GM21737 (cell line): ENCODE data around the gene ZSWIM8.
"Not testable (repeated sequence)": the region's sequence is repeated elsewhere in the genome, so short reads cannot be mapped to it uniquely, and the experiment has no call there.

Experiments
- ATAC-seq: cut with Tn5 transposase; IDR thresholded peaks from one replicate; pipeline ENCODE4 v1.9.1; 2021; ENCODE audit warnings: mild to moderate bottlenecking, moderate library complexity; ENCODE audit not compliant: unreplicated experiment

The ZSWIM8 gene

DNA sequence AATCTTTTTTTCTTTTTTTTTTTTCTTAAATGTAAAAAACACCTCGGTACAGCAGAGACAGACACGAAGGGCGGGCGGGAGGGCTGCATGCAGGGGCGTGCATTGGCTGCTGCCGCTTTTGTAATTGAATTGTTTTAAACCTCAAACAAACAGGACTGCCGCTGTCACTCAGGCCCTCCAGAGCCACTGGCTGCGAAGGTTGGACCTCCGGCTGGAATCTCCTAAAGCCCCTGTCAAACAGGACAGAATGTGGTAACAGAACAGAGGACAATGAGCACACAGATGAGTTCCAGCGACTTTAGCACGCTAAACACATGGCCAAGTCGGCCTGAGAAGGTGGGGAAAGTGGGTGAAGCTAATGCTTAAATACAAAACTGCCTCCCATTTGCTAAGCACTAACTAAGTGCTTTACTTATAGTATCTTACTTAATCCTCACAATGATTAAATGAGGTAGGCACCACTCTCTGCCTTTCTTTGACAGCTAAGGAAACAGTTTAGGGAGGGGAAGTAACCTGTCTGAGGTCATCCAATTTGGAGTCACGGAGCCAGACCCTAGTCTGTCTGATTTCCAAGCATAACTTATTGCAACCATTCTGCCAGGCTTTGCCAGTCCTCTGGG is 29.0 kb downstream of the ZSWIM8 start:
- no peak for ATAC-seq

DNA sequence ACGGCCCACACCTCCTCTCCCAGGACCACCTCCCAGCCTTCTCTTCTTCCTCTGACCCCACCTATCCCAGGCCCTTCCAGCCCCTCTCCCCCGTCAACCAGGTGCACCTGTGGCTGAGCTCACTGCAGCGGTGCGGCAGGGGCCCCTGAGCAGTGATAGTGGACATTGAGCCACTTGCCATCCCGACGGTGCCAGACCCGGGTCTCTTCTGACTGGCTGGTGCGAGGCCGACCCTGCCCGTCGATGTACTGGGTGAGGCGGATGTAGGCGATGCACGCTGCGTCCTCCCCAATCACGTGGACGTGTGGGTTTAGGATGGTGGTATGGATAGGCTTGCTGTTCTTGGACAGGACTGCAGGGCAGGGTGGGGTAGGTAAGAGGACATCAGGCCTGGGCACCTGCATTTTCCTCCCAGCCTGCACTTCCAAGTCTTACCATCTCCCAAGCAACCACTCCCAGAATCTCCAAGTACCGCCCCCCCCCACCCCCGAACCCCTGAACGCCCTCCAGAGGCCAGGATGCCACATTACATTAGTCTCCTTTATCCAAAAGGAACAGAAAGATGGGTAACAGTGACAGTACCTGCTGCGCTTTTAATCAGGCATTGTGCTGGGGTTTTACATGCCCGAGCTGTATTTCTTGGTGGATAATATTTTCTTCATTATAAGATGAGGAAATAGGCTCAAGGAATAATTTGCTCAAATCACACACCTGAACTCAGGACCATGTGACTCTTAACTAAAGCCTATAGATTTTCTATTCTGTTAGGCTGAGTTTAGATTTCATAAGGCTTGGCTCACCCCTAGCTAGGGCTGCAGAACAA is 29.7 kb downstream of the ZSWIM8 start:
- ATAC-seq, result no peak

DNA sequence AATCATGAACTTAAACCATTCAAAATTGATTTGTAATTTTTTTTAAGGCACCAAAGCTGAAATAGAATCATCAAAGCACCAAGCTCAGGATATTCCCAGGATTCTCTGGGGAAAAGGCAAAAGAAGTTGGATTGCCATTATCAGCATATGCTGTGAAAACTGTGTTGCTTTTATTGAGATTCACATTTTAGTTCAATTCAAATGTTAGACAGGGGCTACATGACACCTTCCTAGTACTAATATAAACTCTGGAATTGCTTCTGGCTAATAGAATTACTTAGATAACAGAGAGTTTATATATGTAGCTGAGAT is 30.3 kb downstream of the ZSWIM8 start:
- no peak for ATAC-seq

DNA sequence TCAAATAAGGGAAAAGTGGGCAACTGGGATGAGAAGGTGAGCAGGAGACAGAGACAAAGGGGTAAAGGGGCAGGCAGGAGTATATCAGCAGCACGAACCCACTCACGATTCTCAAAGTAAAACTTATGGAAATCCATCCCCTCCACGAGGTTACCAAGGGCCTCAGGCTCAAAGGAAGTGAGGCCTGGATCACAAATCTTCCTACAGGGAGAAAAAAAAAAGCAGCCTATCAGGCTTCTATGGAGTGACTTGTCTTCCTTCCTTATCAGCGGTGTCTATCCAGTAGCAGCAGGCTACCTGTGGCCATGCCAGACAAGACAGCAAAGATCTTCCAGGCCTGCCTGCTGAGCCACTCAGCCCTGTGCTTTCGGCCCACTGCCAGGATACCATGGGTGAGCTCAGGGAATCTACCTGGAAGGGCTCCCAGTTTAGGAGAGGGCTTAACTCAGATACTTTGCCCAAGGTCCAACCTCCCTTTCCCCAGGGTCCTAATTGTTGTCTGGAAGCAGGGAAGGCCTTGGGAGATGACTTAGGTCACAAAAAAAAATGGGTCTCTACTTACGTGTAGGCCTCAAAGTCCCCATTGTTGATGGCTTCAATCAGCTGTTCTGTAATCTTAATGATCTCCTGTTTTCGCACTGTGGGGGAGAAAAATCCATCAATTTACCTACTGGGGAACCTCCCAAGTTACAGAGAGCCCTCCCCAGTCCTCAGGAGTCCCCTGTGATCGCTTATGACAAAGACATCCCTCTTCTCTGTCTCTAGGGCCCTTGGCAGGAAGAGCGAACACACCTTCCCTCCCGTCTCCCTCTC is 31.7 kb downstream of the ZSWIM8 start:
- ATAC-seq, result no peak

DNA sequence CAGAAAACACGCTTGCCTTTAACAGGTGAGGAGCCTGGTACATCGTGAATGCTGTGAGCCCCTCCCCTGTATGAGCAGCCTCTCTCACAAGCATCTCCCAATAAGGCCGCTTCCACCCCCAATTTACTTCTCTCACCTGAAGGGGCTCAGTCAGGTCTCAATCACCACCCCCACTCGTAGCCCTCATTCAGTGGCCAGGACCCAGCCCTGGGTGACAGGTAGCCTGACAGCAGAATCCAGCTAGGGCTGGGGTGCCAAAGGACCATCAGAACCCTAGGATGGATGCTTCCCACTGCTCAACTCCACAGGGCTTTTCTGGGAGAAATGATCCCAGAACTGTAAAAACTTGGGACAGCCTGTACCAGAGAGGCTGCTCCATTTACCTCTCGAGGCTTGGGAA is 32.4 kb downstream of the ZSWIM8 start:
- no peak for ATAC-seq

DNA sequence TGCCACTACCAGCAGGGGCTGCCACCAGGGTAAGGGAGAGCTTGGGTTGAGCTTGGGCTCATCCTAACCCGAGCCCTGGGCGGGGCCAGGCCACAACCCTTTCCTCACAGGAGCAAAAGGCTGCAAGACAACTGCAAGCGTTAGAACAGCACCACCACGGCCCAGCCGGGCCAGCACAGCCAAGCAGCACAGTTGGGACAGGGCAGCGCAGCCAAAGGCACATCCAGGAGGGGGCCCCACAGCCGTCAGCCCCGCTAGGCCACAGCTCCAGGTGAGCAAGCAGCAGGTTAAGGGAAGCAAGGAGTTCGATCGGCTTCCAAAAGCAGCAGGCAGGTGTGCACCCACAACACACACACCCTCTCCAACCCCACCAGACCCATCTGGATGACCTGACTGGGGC is 33.0 kb downstream of the ZSWIM8 start:
- ATAC-seq, result no peak

DNA sequence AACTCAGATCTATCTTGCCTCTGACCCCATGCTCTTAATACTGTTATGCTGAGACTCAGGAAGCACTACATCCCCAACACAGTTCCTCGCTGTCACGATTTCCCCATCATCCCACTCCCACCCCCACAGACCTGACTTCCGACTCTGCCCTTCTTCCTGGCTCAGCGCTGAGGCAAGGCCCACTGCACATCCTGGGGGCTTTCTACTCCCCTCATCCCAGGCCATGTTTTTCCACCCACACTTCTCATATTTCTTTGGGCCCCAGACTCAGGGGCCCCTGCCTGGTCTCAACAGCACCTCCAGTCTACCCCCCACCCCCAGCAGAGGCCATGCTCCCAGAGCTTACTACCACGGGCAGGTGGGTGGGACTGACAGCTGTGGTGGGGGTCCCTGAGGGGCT is 33.7 kb downstream of the ZSWIM8 start:
- no peak for ATAC-seq

DNA sequence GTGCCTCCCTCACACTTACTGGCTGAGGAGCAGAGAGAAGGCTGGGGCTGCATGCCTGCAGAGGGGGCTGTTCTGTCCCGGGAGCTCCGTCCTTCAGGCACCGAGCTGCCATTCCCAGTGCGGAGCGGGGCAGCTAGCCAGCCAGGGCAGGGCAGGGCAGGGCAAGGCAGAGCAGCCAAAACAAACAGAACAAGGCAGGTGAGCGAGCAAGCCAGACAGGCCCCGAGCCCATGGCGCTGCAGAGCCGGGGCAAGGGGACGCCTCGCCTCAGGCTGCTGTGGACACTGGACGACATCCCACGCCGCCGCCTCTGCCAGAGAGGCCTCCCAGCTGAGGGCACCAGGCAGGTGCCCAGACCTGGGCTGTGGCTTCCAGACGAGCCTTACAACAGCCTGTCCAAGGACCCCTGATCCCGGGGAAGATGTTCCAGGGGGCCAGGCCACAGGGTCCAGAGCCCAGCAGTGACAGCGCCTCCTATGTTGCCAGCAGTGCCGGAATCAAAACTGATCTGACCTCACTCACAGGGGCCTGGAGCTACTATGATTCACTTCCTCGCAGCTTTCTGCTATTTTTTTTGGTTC is 34.2 kb downstream of the ZSWIM8 start:
- no peak for ATAC-seq

DNA sequence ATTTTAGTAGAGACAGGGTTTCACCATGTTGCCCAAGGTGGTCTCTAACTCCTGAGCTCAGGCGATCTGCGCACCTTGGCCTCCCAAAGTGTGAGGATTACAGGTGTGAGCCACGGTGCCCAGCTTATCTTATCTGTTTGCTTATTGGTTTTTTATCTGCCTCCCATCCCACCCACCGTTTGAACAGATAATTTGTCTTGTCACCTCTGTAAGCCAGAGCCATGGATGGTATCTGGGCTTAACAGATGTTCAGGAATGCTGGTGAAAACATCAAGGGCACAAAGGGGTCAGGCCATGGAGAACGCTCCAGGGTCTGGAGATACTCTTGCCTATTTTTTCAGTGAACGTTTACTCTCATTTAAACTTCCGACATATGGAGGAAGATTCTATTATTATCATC is 38.0 kb downstream of the ZSWIM8 start:
- ATAC-seq, result no peak

DNA sequence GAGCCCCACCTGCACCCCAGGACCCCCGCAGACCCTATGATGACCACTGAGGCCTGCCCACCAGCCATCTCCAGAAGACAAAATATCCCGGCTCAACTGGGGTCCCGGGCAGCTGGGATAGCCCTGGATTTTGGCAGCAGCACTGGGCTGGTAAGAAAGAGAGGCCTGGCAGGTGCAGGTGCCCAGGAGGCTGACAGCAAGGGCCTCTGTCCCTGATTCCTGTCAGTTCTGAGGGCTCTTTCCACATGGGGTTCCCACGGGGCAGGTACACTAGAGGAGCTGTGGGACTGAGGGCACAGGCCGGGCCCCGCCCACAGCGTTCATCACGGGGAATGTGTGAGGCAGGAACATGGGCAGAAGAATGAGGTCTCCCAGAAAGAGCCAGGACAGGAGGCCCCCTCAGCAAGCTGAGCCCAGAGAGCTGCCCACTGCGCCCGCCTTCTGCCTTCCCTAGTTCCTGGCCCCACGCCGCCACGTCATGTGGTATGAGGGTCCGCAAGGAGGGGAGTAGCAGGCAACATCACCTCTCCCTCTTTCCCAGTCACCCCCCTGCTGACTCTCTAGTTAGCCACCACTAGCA is 38.8 kb downstream of the ZSWIM8 start:
- no peak for ATAC-seq

DNA sequence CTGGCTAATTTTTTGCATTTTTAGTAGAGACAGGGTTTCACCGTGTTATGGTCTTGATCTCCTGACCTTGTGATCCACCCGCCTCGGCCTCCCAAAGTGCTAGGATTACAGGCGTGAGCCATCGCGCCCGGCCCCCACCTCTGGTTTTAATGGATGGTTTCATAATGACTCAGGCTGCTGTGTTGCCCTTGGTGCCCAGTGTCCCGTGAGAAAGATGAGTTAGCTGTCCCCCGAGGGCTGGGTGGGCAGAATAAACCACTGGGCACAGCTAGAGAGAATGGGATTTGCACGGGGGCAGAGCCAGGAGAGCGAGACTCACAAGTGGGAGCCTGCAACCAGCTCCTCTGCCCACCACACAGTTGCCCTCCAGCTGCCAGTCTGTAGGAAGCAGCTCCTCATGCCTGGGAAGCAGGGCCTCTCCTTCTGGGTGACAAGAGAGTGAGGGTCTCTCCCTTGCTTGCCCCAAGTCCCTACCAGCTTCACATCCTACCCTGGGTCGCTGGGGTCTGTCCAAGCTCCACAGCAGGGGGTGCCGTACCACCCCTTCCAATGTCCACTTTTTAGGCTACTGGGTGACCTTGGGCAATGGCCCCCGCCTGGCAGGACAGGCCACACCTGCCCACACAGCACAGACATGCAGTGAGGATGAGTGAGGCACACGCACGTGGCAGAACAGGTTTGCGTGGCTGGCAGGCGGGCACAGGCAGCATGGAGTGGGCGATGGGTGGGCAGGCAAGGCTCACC is 42.1 kb downstream of the ZSWIM8 start:
- no peak for ATAC-seq

DNA sequence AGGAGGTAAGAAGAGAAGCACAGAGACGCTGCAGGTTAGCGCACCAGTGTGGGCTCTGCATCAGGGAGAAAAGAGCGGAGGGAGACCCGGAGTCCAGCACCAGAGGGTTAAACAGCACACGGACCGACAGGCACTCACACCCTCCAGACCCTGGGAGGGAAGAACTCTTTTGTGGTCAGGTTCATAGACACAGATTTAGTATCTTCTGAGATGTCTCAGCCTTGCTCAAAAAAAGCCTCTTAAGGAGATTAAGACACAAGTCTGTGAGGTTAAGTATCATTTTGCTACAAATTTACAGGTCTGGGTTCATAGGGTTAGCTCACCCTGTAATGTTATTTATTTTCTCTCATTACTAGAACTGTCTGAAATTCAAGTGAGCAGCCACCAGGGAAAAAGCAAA is 42.8 kb downstream of the ZSWIM8 start:
- ATAC-seq, result no peak

DNA sequence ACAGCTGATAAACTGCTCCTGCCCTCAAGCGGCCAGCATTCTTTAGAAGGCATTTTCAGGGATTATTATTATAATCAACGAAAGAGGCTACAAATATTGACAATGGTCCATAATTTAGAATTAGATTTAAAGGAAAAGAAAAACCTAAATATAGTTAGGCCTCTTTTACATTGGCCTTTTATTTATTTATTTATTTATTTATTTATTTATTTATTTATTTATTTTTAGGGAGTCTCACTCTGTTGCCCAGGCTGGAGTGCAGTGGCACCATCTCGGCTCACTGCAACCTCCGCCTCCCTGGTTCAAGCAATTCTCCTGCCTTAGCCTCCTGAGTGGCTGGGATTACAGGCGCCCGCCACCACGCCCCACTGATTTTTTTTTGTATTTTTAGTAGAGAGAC is 43.7 kb downstream of the ZSWIM8 start:
- ATAC-seq, result not testable (repeated sequence)

DNA sequence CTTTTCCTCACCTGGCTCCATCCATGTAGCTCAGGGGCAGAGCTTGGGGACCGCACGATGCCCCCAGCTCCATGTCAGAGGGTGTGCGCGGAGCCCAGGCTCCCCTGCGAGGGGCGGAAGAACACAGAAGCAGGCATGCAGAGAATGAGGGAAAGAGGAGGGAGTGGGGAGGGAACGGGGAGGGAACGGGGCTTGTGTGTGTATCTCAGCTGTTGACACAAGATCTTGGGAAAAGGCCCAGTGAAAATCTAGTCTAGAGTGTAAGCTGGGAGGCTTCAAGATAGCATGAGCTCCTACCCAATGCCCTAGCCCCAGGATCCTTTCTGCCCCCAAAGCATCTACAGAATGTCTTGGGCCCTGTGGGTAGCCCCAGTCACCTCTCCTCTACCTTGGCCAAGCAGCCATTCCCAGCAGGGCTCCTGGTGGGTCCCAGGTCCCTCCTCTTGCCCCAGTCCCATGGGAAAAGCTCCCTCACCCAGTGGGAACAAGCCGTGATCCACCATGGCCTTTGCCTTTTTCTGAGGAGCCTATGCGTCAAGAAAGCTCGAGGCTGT is 51.1 kb downstream of the ZSWIM8 start:
- no peak for ATAC-seq

DNA sequence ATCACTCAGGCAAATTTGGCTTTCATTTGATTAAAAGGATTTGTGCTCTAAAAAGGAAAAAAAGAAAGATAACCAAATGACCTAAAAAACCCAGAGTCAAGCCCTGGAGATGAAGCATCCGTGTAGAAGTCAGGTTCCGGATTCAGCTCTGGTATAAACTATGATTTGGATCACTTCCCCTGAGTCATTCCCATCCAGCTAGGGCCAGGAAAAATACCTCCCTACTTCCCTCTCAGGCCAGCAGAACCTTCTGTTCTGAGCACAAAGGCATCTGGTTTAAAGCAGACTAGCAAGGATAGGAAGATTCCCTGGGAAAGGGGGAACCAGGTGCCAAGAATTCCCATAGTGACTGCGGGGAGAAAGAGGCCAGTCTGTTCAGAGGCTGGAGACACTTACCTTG is 51.7 kb downstream of the ZSWIM8 start:
- no peak for ATAC-seq

DNA sequence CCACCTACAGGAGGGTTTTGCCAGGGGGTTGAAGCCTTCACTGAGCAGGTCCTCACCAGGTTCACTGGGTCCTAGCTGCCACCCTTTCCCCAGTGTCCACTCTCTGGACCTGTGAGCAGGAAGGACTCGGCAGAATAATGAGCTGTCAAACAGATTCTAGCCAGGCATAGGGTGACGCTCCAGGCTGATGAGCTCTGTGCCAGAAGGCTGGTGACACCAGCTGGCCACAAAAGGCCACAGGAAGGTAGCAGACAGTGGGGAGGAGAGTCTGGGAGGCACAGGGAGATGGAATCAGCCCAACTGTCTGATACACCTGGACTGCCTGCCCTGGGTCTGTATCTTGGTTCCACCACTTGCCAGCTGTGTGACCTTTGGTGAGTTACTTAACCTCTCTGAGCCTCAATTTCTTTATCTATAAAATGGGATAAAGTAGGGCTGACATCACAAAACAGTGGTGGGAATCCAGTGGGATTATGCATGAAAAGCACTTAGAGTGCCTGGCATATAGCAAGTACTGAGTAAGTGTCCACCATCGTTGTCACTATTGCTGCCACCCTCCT is 52.7 kb downstream of the ZSWIM8 start:
- ATAC-seq, result no peak

DNA sequence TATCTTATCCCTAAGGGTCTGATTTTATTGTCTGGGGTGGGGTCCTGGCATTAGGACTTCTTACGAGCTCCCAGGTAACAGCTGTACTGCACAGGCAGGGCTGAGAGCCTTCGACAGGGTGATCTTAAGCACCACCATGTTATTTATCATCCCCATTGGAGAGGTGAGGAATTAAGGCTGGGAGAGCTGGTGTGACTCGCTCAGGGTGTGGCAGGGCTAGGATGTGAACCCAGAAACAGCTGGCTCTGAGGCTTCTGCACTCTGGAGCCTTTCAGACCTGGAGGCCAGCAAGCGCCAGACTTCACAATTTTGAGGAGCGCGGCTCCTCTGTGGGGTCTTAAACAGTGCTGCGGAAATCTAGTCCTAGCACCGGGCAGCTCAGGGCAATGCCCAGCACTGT is 53.4 kb downstream of the ZSWIM8 start:
- ATAC-seq, result no peak

DNA sequence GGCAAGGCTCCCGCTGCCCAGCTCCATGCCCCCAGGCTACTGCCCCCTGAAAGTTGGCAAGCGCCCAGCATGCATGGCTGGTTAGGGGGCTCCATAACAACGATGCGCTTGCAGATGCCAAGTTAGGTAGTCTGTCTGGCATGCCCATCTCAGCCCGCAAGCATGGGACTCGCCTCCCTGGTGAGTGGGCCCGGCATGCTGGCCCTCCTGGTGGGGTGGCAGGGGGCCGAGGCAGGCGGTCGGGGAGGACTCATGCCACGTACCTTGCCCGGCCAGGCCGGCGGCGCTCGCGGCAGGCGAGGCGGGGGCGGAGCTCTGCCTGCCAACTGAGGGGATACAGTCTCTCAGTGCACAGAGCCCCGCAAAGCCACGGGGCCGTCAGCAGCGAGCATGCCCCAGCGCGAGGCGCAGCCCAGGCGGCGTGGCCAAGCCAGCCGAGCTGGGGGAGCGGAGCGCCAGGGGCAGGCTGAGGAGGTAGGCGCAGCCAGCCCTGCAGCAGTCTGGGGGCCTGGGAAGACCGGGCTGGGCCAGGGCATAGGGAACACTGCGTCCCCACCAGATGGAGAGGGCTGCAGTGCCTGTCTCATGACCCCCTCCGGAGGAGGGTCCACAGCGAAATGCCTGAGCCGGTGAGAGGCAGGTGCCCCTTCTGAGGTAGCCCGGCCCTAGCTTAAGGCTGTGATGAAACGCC is 54.0 kb downstream of the ZSWIM8 start:
- ATAC-seq, result no peak

DNA sequence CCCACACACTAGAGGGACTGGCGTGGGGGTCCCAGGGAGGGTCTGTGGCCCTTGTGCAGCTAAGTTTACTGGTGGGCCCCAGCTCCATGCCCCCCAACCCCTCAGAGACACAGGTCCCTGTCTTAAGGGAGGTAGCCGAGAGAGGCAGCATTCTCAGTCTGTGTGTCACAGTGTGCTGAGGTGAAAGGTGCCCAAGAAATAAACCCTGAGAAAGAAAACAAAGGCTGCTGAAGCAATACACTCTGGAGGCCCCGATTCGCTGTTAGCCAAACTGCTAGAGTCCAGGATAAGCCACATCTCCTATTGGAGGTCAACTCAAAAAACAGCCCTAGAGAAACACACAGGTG is 54.6 kb downstream of the ZSWIM8 start:
- ATAC-seq, result no peak
